PC-3 (cell line): ENCODE results near the gene RPL3.

Source experiments
- CTCF ChIP-seq: fragments of 300-600 bp; sonication (generic); conservative IDR thresholded peaks from 2 replicates; pipeline ENCODE4 v1.5.1; 2017; ENCODE audit warnings: antibody characterized with exemption, low read depth, mild to moderate bottlenecking, low read length
- EZH2 ChIP-seq: fragments of 300-600 bp; sonication (generic); IDR thresholded peaks from one replicate; pipeline ENCODE4 v1.6.1; 2017; ENCODE audit warnings: antibody characterized with exemption, mild to moderate bottlenecking, low read length; ENCODE audit not compliant: unreplicated experiment
- EZH2phosphoT487 ChIP-seq: fragments of 300-600 bp; sonication (generic); IDR thresholded peaks from 2 replicates; pipeline ENCODE4 v1.6.1; 2018; ENCODE audit warnings: mild to moderate bottlenecking, antibody characterized with exemption, low read length, borderline replicate concordance

DNA sequence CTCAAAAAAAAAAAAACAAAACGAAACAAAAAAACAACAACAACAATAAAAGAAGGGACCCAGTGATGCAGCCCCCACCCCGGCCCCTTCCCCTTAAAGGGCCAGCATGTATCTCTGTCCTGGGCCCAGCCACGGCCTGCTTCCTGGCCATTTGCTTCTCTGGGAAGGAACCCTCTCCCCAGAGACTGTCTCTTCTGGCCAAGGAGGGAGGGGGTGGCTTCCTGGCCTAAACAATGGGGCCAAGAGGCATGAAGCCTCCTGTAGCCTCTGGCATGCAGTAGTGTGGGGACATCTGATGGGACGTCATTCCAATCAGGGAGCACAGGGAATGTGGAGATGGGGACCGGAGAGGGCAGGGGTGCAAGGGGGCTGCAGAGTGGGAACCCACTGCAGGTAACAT, 49.1 kb downstream of the RPL3 start:
- TF ChIP-seq CTCF (no peak), EZH2 (no peak), EZH2phosphoT487 (no peak)
